Dedifferentiated amniotic fluid mesenchymal stem cell (primary cell): Measurements from ENCODE around the gene CHD9.
"Not testable (repeated sequence)": the region's sequence is repeated elsewhere in the genome, so short reads cannot be mapped to it uniquely, and the experiment has no call there.

Experiments
- DNase-seq: peaks from one replicate; pipeline ENCODE4 v3.0.0-alpha.2; 2016; ENCODE audit errors: extremely low spot score

Gene CHD9

DNA sequence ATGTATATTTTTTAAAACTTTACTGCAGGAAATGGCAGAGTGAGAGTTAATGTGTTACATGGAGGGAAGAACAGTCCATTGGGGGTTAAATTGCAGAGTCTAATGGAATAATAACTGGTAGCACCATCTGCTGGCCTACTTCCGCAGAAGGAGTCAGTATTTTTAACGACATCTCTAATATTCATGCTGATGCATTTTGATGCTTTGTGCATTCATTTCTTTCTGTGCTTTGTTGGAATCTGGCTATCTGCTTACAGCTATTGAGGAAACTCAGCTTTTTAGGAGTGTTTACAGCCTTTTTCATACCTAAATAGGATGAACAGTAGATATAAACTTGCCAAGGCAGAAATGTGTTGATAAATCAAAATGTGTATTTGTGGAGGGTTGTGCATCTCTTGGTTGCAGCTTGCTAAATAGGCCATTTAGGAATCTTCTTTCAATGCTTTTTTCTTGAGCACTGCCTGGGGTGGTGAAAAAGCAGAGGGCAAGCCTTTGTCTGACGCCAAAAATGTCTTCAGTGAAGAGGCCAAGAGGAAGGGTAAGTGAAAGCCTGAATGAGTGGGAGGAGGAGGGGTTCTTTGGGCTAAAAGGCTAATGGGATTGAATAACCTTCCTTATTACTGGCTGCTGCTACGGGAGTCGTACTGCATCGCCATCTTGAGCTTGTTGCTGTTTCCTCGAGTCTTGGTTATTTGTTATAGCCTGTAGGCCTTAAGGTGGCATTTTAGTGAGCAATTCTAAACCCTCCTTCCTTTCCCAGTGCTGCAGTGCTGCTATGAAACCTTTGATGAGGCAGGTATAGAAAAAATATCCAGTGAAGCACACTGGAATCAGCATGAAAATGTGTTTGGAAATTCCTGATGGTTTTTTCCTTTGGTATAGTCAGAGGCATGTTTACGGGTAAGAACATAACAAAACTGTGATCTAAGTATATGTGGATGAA lies 153.3 kb downstream of the CHD9 start:
- peak; percentile 84 for DNase-seq

DNA sequence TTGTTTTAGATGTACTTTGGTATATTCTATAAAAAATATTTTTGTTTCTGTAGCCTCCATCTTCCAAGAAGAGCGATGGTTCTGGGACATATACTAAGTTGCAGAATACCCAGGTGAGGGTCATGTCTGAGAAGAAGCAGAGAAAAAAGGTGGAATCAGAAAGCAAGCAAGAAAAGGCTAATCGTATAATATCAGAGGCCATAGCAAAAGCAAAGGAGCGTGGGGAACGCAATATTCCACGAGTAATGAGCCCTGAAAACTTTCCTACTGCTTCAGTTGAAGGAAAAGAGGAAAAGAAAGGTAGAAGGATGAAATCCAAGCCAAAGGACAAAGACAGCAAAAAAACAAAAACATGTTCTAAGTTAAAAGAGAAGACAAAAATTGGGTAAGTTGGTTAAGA lies 154.6 kb downstream of the CHD9 start:
- DNase-seq, result no peak

DNA sequence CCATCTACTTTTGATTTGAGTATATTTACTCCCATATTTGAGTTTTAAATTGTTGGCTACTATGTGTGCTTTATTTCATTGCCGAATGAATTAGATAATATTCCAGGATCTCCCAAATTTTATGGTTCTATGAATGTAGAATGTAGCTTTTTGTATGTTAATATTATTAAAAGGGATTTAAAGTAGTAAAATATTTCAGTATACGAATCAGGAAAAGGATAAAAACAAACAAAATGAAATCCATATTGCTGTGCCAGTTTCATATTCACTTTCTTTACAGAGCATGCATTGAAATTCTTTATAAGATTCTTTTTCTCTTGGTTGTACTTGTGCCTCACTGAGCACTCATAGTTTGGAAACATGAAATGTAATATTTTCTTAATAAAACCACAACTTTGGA lies 155.1 kb downstream of the CHD9 start:
- DNase-seq, result no peak

DNA sequence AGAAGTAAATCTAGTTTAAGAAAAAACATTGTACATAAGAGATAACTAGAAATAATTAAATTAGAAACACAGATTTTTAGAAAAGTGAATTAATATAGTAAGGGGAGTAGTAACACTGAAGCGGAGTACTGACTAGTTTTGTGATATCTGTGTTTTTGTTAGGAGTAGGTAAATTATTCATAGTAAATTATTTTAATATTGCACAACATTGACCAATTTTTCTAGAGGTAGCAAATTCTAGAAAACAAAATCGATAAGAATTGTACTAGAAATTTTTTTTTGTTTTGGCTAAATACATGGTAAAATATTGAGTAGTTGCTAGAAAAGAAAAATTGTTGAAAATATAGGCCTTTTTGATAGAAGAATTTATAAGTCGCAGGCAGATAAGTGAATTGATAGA lies 156.5 kb downstream of the CHD9 start:
- DNase-seq, result no peak

DNA sequence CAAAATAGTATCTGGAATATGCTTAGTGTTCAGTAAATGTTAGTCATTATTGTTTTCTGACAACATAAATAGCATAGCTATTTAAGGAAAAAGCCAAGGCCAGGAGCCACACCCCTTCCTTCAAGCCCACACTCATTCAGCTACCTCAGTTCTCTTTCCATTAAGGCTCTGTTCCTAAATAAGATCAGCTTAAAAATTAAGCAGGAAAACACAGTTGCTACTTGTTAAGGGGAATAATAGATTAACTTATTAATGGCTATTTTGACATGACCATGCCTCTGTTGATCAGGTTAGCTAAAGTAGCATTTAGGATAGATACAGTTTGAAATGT lies 158.1 kb downstream of the CHD9 start:
- DNase-seq, result no peak

DNA sequence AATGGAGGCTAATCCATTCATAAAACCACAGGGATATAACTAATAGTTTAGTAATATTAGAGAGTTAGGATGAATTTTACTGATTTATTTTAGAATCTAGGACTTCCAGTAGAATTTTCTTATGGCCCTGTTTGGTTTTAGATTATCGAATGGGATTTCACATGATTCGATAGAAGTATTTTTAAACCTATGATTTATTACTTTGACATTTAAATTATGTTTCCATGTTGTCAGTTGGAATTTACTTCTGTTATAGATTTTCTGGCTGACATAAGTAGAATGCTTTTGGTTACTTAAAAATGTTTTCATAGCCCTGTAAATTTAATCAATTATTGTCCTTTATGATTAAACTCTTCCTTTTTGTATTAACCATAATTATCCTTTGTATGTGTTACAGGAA lies 158.8 kb downstream of the CHD9 start:
- no peak for DNase-seq

DNA sequence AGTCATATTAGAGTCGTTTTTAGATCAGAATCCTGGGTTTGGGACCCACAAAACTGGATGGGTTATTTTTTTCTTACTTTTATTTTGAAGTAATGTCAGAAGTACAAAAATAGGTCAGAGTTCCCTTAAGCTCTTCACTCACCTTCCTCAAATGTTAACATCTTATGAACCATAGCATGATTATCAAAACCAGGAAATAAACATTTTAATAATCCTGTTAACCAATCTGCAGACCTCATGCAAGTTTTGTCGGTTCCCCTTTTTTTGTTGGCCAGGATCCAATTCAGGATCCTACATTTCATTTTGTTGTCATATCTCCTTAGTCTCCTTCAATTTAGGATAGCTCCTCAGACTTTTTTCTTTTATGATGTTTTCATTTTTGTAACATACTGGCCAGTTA lies 162.0 kb downstream of the CHD9 start:
- no peak for DNase-seq

DNA sequence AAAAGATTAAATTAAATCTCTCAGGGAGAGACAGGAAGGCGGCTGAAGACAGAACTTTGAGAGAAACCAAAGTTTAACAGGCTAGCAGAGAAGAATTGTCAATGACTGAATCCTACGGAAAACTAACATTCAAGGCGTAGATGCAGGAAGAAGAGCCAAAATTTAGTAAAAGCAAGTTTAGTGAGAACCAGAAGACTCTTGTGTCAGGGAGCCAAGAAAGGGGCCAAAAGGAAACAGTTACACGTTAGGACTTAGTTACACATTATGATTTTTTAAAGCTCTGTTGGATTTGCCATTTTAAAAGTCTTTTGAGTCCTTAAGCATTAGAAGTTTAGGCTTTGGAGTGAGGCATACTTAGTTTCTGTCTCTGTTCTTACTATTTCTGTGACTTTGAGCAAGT lies 164.6 kb downstream of the CHD9 start:
- no peak for DNase-seq

DNA sequence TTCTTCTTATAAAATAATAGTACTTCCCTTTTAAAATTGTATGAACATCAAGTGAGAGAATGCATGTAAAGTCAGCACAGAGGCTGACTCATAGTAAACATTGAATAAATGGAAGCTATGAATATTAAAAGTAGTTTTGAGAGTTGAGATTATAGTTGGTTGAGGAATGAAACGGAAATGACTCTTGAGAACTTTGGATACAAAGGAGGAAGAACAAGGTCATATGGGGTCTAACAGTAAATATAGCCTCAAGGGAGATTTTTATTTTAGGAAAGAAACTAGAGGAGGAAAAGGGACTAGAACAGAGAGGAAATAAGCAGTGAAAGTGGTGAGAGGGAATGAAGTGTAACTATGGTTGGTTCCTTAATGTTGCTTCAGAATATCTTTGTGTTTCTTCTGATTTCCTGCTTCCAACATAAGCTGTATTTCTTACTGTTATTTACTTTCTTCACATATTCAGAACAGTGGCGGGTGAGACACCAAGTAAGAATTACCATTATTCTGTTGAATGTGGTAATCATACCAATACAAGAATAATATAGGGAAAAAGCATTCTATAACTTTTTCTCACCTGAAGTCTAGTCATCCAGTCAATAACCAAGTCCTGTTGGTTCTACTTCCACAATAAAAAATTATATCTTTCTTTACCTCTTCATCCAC lies 165.1 kb downstream of the CHD9 start:
- no peak for DNase-seq

DNA sequence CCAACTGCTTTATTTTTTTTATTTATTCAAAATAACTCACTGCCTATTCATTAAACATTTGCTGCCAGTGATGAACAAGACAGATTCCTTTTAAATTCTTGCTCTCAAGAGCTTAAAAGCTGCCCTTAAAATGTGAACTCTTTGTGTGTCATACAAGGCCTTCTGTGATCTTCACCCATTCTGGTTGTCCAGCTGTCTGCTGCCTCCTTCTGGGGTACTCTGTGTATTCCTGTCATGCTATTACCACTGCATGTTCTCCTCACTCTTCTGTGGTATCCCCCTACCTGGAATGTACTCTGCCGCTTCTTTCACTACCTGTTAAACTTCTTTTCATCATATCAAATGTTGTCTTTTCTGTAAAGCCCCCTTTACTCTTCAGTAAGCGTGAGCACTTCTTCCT lies 165.8 kb downstream of the CHD9 start:
- DNase-seq, result no peak

DNA sequence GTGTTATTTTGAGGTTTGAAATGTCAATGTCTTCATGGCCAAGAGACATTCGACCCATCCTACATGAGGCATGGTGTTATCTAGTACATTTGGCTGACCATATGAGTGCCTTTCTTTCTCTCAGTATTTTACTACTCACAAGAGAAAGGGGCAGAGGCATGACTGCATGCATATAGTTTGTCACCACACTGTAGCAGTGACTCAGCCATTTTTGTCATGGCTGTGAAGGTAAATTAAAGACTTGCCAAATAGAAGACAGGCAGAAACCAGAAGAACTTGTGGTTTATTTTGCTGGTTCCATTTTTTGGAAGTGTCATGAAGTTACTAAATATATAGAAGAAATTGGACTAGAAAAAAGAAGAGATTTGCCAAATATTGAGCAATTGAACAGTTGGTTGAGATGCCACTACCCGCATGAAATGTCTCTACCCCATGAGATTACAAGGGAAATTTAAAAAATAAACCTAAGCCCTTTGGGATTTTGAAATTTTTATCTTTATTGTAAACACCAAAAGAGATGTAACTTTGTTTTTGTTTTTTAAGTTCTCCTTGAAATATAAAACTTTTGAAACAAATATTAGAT lies 170.3 kb downstream of the CHD9 start:
- DNase-seq, result no peak

DNA sequence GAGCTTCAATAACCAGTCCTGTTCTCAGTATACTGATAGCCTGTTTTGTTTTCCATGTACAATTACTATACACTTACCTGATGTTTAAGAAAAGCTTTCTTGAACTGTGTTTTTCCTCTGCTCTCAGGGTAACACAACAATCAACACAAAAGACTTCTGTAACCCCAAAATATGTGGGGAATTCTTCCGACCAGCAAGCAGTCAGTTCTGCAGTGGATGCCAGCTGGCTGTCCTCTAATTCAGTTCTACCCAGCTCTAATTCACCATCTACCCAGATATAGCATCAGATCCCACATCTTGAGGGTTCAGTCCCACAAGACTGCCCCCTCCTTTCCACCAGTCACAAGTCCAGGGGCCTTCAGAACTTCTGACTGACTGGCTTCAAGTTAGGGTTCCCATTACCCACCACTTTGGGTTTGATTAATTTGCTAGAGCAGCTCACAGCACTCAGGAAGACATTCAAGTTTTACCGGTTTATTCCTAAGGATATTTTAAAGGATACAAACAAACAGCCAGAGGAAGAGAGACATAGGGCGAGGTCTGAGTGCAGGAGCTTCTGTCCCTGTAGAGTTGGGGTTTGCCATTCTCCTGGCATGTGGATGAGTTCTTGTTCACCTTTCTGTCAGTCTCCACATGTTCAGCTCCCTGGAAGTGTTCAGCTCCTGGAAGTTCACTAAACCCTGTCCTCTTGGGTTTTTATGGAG lies 178.2 kb downstream of the CHD9 start:
- no peak for DNase-seq

DNA sequence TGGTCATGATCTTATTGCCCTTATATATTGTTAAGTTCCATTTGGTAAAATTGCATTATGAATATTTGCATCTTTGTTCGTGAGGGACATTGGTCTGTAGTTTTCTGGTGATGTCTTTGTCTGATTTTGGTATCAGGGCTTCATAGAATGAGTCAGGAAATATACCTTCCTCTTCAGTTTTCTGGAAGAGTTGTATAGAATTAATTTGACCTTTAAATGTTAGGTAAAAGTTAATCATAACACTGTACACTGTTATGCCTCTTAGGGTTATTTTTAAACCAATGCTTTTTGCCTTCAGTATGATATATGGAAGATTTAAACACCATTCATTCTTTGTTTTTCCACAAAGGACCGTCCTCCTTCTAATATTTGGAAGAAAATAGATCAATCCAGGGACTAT lies 180.0 kb downstream of the CHD9 start:
- no peak for DNase-seq

DNA sequence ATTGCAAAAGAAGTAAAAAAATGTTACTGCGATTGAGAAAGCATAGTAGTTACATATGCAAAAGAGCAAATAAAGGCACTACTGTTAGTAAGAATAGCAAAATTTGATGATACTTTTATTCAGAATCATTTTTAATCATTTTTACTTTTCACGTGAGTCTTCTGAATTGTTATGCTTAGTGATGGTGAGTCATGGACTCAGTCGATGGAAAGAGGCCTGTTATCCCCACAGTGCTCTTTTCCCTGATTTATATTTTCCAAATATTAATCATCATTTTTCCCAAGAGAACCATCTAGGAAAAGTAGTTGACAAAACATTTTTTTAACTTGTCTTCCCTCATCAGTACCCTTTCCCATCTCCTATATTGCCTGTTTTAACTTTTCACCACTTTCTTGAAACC lies 181.1 kb downstream of the CHD9 start:
- DNase-seq, result no peak

DNA sequence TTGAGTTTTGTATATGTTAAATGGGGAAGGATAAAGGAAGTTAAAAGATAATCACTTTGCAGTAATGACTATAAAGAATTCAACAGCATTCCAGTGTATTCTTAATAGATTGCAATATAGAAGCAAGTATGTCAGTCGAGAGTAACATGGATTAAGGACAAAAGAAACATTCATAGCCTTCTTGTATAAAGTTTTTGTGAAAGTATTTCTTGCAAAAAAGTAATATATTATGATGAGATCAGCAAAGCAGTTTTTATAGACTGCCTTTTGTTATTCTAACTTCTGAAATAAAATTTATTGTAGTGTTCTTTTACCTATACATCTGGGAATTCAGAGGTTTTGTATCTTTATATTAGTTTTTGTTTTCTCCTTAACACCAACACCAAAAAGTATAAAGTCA lies 194.5 kb downstream of the CHD9 start:
- DNase-seq, result no peak

DNA sequence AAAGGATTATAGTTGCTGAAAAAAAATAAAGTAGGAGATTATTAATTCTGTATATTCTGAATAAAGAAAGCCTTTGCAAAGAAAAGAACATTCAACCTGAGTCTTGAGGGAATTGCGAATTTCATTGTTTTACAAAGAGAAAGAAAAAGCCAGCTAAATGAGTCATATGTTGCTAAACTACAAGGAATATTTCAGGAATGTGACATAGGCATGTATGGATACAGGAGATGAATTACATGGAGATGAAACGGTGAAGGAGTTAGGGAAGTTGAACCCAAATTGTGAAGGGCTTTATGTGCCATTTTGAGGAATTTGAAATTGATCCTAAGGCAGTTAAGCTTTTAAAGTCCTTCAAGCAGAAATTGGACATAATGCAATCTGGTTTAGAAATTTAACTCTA lies 202.2 kb downstream of the CHD9 start:
- DNase-seq, result peak; percentile 77

DNA sequence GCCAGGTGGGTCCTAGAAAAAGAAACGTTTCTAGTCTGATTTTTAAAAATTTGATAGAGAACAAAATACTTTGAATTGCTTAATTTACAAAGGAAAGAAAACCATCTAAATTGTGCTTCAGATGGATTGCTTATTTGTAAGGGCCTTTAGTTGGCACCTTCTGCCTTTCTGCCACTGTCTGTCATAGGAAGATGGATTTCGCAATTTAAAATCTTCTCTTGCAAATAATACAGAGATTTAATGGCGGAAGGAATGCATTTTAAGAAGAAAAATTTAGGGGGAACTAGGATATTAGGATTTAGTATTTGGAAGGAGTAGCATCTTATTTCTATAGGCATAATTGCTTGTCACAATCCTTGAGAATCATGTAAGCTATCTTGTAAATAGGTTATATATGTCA lies 204.0 kb downstream of the CHD9 start:
- no peak for DNase-seq

DNA sequence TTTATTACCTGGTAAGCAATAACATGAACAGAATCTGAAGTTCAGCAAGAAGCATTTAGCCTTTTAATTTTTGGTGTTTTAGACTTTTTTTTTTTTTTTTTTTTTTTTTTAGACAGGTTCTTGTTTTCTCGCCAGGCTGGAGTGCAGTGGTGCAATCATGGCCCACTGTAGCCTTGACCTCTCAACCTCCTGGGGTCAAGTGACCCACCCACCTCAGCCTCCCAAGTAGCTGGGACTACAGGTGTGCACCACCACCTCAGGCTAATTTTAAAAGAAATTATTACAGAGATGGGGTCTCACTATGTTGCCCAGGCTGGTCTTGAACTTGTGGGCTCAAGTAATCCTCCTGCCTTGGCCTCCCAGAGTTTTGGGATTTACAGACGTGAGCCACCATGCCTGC lies 206.5 kb downstream of the CHD9 start:
- no peak for DNase-seq

DNA sequence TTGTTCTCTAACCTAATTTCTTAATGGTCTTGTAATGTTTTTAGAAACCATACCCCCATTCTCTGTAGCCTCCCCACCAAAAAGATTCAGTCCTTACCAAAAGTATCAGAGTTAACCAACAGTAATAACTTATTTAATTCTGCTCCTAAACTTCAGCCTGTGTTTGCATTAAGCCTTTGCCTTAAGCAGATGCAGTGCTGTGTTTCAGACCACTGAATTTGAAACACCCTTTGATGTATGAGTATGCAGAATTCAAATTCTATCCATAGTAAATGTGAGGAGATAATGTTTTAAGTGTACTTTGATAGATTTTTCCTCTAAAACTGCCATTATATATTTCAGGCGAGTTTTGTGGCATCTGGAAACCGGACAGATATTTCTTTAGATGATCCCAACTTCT lies 207.9 kb downstream of the CHD9 start:
- DNase-seq, result no peak

DNA sequence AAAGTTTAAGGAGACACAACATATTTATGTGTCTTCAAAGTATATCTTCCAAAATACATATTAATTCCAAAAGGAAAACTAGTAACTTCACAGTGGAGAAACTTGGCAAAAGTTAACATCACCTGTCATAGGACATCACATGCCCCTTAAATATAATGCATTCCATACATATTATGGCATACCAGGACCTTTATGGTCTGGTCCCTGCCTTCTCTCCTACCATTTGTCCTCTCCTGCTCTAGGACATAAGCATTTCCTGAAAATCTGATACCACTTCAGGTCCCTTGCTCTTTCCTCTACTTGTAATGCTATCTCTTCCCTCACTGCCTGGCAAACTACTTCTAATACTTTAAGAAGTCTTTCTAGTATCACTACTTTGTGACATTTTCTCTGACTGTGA lies 211.4 kb downstream of the CHD9 start:
- no peak for DNase-seq

DNA sequence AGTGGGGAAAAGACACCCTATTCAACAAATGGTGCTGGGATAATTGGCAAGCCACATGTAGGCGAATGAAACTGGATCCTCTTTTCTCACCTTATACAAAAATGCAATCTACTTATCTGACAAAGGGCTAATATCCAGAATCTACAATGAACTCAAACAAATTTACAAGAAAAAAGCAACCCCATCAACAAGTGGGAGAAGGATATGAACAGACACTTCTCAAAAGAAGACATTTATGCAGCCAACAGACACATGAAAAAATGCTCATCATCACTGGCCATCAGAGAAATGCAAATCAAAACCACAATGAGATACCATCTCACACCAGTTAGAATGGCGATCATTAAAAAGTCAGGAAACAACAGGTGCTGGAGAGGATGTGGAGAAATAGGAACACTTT lies 223.7 kb downstream of the CHD9 start:
- not testable (repeated sequence) for DNase-seq

DNA sequence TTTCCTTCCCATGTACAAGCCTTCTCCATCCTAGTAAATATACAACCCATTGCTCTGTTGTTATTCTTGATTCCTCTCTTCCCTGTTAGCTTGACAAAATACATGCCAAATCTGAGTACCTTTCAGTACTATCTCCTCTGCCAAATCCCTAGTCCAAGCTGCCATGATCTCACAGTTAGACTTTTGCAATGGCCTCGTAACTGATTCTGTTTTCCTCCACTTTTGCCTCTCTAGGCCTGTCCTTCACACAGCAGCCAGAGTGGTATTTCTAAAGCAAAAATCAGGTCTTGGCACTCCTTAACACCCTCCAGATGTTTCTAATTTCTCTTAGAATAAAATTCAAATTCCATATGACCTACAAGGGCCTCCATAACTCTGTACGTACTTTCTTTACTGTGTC lies 226.5 kb downstream of the CHD9 start:
- DNase-seq, result no peak

DNA sequence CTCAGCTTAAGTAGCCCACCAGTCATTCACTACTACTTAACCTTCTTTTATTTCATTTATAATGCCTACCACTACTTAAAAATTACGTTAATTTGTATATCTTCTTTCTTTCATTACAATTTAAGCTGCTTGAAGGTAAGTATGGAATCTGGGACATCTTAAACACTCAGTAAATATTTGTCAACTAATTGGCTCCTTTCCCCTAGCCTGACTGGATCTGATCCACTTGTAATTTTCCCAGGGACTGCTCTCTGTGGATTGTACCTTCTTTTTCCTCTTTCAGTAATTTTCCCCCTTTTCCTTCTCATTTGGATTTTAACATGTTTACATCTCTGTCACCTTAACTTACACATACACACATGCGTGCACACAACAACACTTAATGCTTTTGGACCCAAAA lies 227.1 kb downstream of the CHD9 start:
- DNase-seq, result no peak
